ENCODE data around the gene RCAN2.
"Not testable (repeated sequence)": the region's sequence is repeated elsewhere in the genome, so short reads cannot be mapped to it uniquely, and the experiment has no call there.

Gene RCAN2

GRCh38 chr6:46387728-46388127 lies 103.5 kb downstream of the RCAN2 start:
- not testable (repeated sequence) for DNase-seq (ENCODE audit: low spot score)

- DNase-seq (ENCODE audit: low spot score): no peak
Observed at GRCh38 chr6:46381579-46381978, 109.7 kb downstream of the RCAN2 start.

- no peak for DNase-seq (ENCODE audit: low spot score)
Observed at GRCh38 chr6:46381057-46381456, 110.2 kb downstream of the RCAN2 start.

GRCh38 chr6:46380152-46380807 lies 111.0 kb downstream of the RCAN2 start:
- DNase-seq (ENCODE audit: low spot score): no peak

GRCh38 chr6:46378882-46379416 lies 112.3 kb downstream of the RCAN2 start:
- no peak for DNase-seq (ENCODE audit: low spot score)

GRCh38 chr6:46378161-46378881 lies 112.9 kb downstream of the RCAN2 start:
- no peak for DNase-seq (ENCODE audit: low spot score)

GRCh38 chr6:46377209-46377608 lies 114.0 kb downstream of the RCAN2 start:
- DNase-seq (ENCODE audit: low spot score): no peak

GRCh38 chr6:46376562-46377061 lies 114.6 kb downstream of the RCAN2 start:
- DNase-seq (ENCODE audit: low spot score): no peak

GRCh38 chr6:46370622-46371021 lies 120.6 kb downstream of the RCAN2 start:
- no peak for DNase-seq (ENCODE audit: low spot score)

- no peak for DNase-seq (ENCODE audit: low spot score)
Observed at GRCh38 chr6:46368169-46368536, 123.1 kb downstream of the RCAN2 start.

GRCh38 chr6:46367354-46368168 lies 123.7 kb downstream of the RCAN2 start:
- no peak for DNase-seq (ENCODE audit: low spot score)

GRCh38 chr6:46366190-46366900 lies 124.9 kb downstream of the RCAN2 start:
- DNase-seq (ENCODE audit: low spot score): no peak

- DNase-seq (ENCODE audit: low spot score): no peak
Observed at GRCh38 chr6:46357591-46357990, 133.7 kb downstream of the RCAN2 start.

GRCh38 chr6:46356543-46356942 lies 134.7 kb downstream of the RCAN2 start:
- no peak for DNase-seq (ENCODE audit: low spot score)

- no peak for DNase-seq (ENCODE audit: low spot score)
Observed at GRCh38 chr6:46353528-46353927, 137.7 kb downstream of the RCAN2 start.

- no peak for DNase-seq (ENCODE audit: low spot score)
Observed at GRCh38 chr6:46352541-46353268, 138.5 kb downstream of the RCAN2 start.

- DNase-seq (ENCODE audit: low spot score): no peak
Observed at GRCh38 chr6:46350714-46351113, 140.5 kb downstream of the RCAN2 start.

GRCh38 chr6:46347669-46348068 lies 143.6 kb downstream of the RCAN2 start:
- DNase-seq (ENCODE audit: low spot score): no peak

- DNase-seq (ENCODE audit: low spot score): no peak
Observed at GRCh38 chr6:46340246-46340645, 151.0 kb downstream of the RCAN2 start.

- DNase-seq (ENCODE audit: low spot score): no peak
Observed at GRCh38 chr6:46338131-46338530, 153.1 kb downstream of the RCAN2 start.

GRCh38 chr6:46334442-46334841 lies 156.8 kb downstream of the RCAN2 start:
- DNase-seq (ENCODE audit: low spot score): no peak
